NCI-H2227 (cell line): ENCODE results near the gene B3GALT5.
"Not testable (repeated sequence)": the region's sequence is repeated elsewhere in the genome, so short reads cannot be mapped to it uniquely, and the experiment has no call there.

Experiments
- DNase-seq: peaks from one replicate; lab custom pipeline; 2025; ENCODE audit not compliant: unreplicated experiment; lab: John Stamatoyannopoulos, UW

The B3GALT5 gene, protein sequence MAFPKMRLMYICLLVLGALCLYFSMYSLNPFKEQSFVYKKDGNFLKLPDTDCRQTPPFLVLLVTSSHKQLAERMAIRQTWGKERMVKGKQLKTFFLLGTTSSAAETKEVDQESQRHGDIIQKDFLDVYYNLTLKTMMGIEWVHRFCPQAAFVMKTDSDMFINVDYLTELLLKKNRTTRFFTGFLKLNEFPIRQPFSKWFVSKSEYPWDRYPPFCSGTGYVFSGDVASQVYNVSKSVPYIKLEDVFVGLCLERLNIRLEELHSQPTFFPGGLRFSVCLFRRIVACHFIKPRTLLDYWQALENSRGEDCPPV

DNA sequence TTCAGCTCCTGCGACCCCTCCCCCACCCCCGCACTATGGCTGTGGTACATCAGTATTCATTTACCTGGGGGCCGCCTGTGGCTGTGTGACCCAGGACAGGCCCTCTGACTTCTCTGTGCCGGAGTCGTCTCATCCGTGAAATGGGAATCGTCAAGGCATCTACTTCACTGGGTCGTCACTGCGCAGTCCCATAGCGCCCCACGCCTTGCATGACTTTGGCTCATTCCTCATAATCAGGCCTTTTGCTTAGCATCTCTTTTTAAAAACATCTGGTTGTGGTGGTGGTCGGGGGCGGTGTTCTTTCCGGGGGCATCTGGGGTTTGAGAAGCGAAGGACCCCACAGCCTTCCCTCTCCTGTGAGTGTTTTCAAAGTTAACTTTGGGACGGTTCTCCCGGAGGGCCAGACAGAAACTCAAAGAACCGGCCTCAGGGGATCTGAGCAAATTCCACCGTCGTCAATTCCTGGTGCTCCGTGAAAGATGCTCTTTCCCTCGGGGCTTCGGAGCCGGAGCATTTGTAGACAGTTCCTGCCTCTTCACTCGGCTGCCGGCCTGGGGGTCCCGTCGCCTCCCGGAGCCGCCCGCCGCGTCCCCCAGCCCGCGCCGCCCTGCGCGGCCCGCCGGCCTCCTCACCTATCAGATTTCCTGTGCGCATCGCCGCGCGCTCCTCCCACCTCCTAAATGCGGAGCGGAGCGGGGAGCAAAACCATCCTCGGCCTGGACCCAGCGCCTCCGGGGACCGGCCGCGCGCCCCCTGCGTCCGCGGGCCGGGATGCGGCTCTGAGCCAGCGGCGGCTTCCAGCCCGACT, at the start of gene B3GALT5:
Gene B3GALT5 (plus strand): TSS at position 708 of the 808 bp plus-strand sequence. CDS start 47,620 bp downstream, outside the sequence.
- peak; percentile 53 for DNase-seq

DNA sequence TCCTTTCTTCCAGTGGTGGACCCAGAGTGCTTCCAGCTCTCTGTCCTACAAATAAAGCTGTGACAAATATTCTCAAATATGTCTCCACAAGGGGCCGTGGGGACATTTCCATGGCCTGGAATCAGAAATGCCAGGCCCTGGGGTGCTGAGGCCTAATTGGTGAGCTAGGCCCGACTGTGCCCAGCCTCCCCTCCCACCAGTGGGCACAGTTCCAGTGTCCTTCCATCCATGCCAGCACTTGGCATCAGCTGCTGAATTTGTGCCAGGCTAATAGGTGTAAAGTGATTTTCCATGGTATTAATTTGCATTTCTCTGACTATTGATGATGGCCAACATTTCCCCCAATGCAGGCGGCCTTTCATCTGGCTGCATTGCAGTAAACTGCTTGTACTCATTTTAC, 48.5 kb upstream of the B3GALT5 start:
- no peak for DNase-seq

DNA sequence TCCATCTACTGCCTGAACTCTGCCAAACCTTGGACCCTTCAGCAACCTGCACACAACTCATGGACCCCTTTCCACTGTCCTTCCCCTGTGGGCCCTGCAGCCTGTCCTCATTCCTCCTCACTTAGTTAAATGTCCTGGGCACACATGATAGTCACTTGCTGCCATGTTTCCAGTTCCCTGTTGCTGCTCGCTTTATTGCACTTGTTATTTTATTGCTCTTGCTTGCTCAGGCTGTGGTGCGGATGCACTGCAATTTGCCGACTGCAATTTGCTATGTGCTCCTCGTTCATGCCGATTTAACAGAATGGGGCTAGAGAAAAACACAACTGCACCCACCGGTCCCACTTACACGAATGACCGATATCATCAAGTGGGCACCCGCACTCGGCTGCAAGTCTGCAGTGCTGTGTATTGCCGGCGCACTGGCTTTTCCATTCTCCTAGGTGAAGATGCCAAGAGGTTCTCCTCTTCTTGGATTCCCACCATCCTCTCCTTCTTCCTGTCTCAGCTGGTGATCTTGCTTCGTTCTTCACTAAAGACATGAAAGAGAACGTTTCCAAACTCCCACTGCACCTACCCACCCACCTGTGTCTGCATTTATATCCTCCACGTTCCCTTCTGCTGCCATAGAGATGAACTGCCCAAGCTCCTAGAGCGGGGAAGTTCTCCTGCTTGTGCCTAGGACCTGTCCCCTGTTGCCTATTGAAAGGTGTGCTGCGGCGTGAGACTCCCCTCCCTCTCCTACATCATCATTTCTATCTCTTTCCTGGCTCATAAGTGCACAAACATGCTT, 45.4 kb upstream of the B3GALT5 start:
- DNase-seq, result no peak

DNA sequence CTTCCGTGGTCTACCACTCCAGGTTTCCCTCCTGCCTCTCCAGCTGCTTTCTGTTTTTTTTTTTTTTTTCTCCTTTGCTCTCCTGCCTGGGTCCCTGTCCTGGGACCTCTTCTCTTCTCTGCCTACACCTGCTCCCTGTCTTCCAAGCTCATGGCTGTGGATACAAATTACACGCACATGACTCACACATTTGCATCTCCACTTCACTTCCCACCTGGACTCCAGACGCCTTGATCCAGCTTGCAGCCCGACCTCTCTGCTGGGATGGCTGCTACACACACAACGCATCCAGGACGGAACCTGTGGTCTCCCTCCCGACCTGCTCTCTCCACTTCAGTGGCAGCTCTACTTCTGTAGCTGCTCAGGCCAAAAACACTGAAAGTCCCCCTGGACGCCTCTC, 44.4 kb upstream of the B3GALT5 start:
- no peak for DNase-seq

DNA sequence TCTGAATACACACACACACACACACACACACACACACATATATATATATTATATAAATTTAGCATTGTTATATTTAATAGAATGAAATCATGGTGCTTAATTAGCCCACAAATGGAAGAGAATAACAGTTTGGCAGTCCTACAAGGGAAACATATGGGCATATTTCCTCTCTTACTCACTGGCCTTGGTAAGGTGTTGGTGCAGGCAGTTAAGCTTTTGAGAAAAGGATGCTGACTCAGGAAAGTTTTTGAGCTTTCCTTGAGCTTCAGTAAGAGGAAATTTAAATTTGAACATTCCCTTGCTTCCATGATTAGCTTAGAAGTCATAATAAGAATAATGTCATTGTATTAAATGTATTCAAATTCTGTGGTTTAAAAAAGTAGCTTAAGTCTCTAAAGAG, 37.0 kb upstream of the B3GALT5 start:
- DNase-seq, result no peak

DNA sequence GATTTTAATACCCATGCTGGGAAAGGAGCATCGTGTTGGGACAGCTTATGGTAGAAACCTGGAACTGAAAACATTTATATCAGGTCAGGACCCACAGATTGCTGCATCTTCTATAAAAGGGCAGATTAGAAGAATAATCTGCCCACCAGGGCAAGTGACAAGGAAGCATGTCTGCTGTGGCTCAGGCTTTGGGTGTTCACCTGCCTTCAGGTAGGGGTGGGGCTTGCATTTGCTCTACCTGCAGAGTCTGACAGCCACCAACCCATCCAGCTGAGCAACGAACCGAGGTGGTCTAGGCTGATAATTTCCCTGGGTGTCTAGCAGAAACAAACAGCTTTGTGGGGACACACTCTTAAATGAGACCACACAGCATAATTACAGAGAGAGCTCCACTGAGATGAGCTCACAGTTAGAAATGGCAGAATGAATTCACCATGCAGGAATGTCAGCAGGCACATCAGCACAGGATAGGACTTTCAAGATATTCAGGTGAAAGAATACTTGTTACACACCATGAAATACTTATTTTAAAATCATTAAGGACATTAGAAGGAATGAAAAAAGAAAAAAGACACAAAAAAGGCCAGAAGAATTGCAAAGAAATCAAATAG, 36.1 kb upstream of the B3GALT5 start:
- no peak for DNase-seq

DNA sequence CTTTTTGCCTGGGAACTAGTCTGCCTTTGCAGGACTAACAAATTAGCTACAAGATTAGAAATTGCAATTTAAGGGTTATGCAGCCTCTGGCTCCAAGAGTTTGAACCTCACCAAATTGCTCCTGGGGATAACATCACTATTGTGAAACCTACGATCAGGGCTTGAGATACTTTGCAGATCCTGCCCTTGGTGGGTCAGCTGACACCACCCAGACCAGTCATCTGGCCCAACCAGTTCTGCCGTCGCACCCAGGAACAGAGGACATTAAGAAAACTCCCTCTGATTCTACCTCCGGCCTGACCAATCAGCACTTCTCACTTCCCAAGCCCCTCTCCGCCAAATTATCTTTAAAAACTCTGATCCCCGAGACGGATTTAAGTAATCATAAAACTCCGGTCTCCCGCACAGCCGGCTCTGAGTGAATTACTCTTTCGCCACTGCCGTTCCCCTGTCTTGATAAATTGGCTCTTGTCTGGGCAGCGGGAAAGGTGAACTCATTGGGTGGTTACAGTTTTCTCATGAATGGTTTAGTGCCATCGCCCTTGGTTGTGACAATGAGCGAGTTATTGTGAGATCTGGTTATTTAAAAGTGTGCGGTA, 32.9 kb upstream of the B3GALT5 start:
- no peak for DNase-seq

DNA sequence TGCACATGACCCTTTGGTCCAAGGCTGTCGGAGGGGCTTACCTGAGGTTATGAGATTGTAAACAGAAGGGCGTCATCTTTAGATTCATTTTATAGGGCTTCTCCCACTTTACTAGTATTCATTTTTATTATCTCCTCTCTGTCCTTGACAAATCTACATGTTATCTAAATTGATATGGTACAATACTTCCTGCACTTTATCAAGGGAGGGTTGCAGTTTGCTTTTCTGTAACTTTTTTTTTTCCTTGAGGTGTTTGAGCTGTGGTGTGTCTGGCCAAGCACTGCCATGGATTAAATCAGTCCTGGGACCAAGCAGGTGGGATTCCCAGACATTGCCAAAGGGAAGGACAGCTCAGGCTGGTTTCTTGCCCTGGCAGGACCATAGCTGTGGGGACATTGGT, 32.0 kb upstream of the B3GALT5 start:
- no peak for DNase-seq

DNA sequence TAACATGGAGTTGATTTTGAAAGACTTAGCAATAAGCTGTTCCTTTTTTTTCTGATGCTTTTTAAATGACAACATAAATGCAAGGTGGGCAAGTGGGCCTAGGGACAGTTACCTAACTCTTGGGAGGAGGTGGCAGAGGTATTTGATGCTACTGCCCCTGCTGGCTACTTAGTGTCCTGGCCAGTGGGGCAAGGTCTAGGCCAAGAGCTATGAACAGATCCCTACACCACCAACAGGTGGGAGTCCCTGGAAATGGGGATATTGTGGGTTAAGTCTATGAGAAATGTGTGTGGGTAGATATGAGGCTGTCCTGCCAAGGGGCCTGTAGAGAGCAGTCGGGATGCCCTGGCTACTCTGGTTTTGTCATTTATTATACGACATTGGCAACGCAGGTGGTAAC, 31.3 kb upstream of the B3GALT5 start:
- no peak for DNase-seq

DNA sequence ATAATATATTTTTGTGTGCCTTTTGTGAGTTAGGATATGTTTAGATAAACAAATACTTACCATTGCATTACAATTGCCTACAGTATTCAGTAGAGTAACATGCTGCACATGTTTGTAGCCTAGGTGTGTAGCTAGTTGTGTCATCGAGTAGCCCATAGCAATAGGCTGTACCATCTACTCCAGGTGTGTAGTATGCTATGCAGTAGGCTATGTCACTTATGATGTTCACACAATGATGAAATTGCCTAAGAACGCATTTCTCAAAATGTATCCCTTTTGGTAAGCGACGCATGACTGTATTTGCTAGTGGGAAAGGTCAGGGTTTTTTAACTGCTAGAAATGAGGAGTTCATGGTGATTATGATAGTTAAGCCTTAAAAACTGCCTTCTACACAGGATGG, 30.0 kb upstream of the B3GALT5 start:
- DNase-seq, result no peak

DNA sequence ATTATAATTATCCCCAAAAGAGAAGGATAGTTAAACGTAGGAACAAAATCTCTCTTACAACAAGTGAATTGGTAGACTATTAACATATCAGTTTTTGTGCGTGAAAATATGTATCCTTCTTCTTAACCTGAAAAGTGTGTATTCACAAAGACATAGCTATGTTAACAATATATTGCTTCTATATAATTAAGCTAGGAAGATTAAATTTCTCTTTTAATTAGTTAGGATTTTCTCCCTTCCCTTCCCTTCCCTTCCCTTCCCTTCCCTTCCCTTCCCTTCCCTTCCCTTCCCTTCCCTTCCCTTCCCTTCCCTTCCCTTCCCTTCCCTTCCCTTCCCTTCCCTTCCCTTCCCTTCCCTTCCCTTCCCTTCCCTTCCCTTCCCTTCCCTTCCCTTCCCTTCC, 29.2 kb upstream of the B3GALT5 start:
- DNase-seq, result not testable (repeated sequence)

DNA sequence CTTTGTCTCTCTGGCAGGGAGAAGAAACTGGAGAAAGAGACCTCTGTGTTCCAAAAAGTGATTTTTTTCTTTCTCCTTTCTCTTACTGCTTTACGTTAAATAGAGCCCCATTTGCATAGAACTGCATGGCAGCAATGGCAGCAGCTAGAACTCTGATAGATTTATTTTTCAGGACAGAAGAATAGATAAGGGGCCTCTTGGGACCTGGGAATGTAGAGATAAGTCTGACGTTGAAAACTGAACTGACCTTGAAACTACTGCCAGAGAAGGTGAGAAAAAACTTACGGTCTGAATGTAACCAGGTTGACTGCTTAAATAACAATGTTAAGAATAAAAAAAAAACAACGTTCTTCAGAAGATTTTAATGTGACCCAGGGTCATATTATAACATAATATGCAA, 25.4 kb upstream of the B3GALT5 start:
- DNase-seq, result no peak

DNA sequence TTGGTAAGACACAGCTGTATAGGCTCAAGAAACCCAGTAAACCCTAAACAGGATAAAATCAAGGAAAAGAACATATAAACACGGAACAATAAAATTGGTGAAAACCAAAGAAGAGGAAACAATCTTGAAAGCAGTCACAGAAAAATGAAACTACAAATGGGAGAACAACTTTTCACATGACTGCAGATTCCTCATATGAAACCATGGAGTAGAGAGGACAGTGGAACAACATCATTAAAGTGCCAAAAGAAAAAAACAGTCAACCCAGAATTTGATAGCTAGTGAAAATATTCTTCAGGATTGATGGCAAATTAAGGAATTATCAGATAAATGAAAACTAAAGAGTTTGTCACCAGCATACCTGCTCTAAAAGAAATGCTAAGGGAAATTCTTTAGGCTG, 23.9 kb upstream of the B3GALT5 start:
- DNase-seq, result no peak

DNA sequence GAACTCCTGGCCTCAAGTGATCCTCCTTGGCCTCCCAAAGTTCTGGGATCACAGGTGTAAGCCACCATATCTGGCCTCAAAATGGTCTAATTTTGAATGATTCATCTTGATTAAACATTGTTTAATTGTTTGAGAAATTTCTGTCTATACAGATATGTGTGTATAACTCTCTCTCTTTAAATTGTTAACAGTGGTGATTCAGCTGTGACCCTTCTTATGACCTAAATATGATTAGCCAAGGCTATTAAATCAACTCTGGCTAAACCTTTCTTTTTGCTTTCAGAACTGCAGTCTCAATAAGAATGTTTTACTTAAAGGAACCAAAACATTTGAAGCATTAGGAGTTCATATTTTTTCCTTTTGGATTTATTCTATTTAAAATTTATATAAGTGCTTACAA, 19.2 kb upstream of the B3GALT5 start:
- no peak for DNase-seq

DNA sequence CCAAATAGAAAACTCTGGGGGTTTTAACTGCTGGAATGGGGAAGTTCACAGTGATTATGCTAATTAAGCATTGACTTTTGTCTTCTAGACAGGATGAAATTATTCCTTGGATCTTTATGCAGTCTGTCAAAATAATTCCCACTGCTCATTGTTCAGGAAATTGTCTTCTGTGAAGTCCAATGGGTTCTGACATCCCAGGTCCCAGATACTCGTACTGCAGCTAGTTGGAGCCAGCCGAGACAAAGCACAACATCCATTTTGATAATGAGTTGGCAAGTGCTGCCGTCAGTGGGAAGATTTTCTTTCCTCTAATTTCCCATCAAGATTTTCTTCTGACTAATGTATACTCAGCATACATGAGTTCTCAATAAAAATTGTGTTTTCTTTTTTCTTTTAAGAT, 17.3 kb upstream of the B3GALT5 start:
- DNase-seq, result no peak

DNA sequence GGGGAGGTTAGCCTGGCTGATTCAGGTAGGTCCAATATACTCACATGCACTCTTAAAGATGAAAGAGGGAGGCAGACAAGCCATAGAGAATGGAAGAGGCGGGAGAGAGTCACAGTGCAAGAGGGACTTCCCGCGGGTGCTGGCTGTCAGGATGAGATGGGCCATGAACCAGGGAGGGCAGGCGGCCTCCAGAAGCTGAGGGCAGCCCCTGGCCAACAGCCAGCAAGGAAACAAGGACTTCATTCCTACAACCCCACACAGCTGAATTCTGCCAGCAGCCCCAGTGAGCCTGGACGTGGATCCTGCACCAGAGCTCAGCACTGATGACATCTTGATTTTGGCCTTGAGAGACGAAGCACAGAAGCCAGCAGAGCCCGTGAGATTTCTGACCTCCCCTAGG, 15.1 kb upstream of the B3GALT5 start:
- DNase-seq, result no peak

DNA sequence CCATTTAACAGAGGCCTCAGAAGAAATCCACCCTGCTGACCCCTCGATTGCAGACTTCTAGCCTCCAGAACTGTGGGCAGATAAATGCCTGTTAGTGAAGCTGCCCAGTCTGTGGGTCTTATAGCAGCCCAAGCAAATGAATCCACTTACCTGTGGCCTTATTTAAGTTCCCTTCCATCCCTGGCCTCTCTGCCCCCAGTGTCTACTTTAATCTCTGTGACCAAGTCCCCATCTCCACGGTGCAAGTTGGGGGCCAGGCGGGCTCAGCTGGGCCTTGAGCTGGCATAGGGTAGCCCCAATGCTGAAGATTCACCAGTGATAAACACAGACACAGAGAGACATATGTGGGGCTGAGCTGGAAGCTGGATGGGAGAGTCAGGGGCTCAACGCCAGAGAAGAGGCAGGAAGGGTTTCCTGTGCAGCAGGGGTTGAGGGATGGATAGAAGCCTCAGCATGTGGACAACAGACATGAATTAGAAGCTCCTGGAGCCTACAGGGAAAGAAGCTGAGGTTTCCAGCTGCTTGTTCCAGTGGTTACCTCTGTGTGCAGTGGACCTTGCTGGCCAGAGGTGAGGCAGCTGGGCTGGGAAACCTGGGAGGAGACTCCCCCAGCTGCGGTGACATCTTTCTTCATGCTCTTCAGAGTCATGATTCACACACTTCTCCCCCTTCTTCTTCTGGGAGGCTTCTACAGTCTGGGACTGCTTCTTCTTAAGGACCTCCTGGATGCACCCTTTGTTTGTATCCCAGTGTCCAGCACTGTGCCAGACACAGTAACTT, 13.4 kb upstream of the B3GALT5 start:
- DNase-seq, result no peak

DNA sequence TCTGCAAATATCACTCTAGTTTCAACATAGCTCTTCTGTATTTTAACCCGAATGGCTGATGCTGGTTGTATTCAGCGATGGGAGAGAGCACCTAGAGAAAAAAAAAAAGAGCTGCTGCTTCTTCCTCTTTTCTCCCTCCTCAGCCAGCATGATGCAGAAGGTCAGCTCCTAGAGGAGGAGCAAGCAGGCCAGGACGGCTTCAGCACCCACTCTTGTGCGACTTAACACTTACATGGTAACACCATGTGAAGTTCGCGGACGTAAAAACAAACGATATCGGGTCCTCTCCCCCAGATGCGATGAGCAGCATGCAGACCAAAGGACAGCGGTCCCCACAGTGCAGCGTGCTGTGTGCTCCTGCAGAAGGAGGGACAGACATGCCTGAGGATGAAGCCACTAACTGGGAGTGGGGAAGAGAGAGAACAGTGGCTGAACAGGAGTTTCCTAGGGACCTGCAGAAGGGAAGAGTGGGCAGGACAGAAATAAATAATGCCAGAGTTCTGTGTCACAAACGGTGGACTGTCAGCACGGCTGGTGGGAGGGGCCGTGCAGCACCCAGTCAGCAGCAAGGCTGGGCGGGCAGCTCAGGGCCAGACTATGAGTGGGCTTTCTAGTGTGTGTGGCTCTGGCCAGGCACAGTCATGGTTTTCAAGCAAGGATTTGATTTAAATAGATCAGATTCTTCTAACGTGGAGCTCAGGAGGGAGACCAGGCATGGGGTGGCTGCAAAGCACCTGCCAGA, 11.4 kb upstream of the B3GALT5 start:
- peak; percentile 39 for DNase-seq

DNA sequence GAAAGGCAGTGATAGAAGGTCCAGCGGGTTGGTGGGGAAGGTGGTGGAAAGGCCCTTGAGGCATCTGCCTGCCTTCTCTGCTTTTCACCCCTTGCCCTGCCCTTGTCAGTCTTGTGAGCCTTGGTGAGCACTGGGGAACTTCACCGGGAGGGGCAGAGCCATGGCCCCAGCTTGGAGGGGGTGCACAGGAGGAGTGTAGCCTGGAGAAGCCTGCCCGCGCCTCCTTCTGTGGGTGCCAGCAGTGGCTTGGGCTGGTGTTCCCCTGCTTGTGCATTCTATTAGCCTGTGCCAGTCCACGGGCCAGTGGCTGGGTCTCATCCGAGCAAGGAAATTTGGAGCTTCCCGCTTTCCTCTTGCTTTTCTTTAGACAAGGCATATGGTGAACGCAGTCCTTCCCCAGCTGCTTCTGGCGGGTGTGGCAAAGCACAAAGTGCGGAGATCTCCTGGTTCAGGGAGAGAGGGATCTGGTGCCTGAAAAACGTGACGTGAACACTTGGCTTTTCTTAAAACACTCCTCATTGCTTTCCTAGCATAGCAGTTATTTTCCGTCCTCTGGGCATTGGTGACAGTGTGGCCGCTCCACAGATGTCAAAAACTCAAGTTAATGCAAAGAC, 10.6 kb upstream of the B3GALT5 start:
- no peak for DNase-seq
